ENCODE data around the gene CCL7.

CCL7 gene

DNA sequence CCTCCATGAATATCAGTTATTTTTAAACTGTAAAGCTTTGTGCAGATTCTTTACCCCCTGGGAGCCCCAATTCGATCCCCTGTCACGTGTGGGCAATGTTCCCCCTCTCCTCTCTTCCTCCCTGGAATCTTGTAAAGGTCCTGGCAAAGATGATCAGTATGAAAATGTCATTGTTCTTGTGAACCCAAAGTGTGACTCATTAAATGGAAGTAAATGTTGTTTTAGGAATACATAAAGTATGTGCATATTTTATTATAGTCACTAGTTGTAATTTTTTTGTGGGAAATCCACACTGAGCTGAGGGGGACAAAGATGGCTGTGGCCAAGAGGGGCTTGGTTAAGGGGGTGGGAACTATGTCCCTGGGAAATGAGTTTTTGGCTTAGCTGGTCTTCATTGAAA lies 17.9 kb downstream of the CCL7 start:
- no peak for DNase-seq (ENCODE audit: low read depth in 2 of 2)

DNA sequence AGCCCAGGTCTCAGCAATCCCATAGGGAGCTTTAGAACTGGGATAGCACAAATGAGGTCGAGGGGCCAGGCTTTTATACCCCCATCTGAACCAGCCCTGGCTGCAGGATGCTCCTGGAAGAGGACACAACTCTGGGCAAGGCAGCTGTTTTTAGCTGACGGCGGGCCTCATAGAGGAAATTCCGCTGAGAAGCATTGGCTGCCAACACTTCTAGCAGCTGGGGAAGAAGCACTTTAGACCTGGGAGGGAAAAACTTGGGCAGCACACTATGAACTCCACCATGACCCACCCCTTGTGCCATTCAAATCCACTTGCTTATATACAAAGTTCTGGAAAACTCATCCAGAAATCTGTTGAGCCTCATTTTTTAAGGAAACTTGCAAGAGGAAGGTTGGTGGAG lies 20.6 kb downstream of the CCL7 start:
- no peak for DNase-seq (ENCODE audit: low read depth in 2 of 2)

DNA sequence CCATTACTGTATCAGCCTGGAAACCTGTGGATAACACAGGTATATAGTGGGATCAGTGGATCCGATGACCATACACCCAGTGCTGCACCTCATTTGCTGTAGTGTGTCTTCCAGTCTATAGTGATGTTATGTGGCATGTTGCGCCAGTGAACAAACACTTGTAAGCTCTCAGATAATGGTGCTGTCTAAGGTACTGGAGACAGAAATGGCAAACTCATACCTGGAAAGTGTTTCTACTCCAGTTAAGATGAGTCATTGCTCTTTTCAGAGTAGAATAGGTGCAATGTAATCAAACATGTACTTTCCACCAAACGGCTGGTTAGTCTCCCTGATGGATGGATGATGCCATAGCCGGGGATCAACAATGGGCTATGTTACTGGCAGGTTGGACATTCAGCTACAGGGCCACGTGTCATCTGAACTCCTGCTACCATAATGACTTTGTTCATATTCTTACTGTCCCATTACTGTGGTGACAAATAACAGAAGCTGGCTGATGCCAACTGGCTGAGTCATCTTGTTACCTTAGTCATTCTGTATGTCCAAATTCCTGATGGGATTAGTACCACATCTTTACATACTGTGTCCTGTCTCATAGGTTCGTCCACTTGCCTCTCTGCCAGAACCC lies 21.8 kb downstream of the CCL7 start:
- no peak for DNase-seq (ENCODE audit: low read depth in 2 of 2)

DNA sequence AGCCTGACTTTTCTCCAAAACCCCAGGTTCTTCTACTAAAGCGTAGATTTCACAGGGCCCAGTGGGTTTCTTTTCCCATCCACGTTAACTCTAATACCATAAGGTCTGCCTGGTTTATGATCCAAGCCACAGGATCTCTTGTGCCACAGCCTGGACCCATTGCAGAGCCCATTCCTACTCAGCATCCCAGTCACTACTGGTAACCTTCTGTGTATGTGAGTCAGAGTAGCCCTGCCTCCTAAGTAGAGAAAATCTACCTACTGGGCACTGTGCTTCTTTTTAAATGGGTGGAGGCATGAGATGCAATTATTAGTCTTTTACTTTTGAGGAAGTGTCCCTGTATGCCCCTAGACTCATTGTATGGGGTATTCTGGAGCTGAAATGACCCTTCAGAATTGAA lies 29.0 kb downstream of the CCL7 start:
- no peak for DNase-seq (ENCODE audit: low read depth in 2 of 2)

DNA sequence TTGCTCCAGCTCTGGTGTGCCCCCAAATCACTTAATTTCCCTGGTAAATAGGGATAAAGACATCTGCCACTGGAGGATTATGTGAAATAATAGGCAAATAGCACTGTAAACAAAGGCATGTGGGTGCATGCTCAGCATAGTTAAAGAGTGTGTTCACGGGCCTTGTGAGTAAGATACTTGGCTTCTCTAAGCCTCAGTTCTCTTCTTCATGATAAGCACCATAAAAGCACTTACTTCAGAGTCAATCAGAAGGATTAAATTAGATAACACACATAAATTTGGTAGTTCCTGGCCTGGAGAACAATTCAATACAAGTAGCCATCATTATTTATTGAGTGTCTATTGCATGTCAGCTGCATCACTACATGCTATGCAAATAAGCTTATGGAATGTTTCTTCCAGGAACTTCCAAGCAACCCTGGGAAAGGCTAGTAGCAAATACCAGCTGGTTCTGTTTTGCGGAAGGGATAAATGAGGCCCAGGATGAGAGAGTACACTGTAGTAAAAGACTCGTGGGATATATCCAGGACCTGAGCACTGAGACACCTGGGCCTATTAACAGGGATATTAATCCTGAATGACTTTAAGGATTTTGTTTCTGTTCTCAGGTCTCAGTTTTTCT lies 30.0 kb downstream of the CCL7 start:
- DNase-seq (ENCODE audit: low read depth in 2 of 2), result peak; percentile 52 to 56

DNA sequence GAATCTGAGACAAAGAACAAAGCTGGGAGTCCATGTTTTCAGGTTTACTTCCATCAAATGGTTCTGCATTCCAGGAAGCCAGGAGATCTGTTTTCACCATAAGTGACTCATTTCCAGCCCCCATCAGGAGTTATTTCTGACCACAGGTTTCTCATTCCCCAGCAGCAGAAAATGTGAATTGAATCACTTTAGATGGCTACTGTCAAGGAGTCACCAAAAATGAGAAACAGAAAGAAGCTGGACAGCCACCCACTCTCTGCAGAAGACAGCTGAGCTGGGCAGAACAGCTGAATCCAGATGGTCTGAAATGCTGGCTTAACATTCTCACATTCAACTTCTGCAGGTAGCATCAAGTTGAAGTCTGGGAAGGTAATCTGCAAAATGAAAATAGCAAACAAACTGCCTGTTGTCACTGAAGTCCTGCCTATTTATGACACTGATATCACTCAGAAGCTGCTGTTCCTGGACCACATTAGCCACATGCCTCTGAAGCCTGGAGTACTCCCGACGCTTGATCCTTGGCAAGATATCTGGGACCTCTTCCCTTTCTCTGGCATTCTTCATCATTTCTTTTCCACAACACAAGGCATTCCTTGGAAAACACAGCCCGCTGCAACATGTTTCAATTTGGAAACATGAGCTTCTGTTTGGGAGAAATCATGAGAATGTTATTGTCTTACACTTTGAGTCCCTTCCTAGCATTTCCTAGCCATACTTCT lies 30.8 kb downstream of the CCL7 start:
- DNase-seq (ENCODE audit: low read depth in 2 of 2), result peak; percentile 57 to 58

DNA sequence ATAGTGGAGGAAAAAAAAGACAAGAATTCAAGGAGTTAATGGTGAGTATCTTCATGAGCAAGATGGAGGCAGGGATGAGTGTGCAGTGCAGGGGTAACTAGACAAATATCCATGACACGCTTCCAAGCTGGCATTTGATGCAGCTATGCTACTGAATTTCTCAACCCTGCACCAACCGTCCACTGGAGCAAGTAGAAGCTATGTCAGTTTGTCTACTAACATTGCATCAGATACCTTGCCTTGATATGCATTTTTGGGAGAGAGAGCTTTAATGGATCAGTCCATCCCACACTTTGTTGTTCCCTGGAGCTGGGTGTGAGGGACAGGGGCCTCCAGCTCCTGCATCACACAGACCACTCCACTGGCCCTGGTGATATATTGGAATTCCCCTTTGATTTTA lies 32.0 kb downstream of the CCL7 start:
- no peak for DNase-seq (ENCODE audit: low read depth in 2 of 2)

DNA sequence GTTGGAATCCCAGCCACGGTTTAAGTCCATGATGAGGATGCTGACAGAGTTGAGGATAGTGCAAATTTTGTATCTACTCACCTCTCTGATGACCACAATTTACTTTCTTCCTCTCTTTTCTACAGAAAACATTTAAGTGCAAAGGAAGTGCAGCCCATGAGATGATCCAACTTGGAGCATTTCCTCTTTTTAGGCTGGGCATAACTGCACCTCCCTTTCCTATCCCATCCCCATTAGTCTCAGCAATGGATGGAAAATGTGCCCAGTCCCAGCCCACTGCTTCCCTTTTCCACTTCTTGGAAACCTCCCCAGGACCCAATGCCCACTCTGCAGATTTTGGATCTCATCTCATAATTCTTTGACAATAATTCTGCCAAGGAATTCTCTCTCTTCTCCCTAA lies 32.6 kb downstream of the CCL7 start:
- no peak for DNase-seq (ENCODE audit: low read depth in 2 of 2)

DNA sequence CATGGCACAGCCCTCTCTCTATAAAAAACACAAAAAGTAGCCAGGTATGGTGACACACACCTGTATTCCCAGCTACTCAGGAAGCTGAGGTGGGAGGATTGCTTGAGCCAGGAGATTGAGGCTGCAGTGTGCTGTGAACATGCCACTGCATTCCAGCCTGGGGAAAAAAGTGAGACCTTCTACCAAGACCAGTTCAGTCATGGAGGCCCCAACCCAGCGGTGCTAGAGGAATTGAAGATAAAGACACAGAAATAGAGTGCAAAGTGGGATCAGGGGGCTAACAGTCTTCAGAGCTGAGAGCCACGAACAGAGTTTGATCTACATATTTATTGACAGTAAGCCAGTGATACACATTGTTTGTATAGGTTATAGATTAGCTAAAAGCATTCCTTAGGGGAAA lies 33.6 kb downstream of the CCL7 start:
- no peak for DNase-seq (ENCODE audit: low read depth in 2 of 2)

DNA sequence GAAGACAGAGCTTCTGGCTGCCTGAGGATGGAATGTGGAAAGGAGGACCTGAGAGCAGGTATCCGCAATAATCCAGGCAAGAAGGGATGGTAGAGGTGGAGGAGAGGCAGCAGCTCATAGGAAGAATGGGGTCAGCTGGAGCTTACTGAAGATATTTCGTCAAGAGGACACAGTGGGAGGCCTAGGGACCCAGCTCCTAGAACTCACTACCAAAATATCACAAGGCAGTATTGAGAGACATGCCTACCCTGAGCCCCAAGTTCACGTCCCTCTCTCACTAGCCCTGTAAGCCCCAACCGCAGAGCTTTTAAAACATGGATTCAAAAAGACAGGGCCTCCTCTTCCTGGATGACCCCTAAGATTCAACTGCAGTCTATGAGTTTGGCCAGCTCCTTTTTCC lies 35.0 kb downstream of the CCL7 start:
- no peak for DNase-seq (ENCODE audit: low read depth in 2 of 2)

DNA sequence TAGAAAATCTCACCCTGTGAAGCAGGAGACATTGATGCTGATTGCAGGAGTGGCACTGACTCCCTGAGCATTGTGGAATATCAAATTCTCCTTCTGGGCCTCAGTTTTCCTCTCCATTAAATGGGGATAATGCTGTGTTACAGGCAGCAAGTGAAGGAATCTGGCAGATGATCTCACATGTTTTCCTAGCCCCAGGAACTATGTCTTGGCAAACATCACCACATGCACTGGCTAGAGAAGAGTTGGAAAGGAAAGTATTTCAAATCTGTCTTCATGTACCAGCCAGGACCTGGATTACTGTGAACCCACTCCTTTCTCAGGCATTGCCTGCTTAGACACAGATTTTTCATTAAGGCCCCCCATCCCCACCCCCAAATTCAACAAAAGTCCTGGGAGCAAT lies 35.6 kb downstream of the CCL7 start:
- DNase-seq (ENCODE audit: low read depth in 2 of 2), result no peak

DNA sequence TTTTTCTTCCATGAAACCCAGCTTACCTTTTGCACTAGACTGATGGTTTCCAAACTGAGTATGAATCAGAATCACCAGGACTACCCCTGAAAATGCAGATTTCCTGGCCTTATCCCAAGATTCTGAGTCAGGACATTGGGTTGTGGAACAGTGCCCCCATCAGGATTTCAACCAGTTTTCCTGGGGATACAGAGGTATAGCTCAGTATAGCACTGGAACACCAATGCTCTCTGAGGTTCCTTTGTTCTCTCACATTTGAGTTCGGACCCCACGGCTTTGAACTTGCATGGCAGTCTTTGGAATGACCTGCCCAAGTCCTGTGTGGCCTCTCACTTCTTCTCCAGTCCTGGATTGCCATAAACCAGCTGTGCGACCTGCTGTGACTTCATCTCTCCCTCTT lies 36.4 kb downstream of the CCL7 start:
- peak; percentile 42 to 59 for DNase-seq (ENCODE audit: low read depth in 2 of 2)

DNA sequence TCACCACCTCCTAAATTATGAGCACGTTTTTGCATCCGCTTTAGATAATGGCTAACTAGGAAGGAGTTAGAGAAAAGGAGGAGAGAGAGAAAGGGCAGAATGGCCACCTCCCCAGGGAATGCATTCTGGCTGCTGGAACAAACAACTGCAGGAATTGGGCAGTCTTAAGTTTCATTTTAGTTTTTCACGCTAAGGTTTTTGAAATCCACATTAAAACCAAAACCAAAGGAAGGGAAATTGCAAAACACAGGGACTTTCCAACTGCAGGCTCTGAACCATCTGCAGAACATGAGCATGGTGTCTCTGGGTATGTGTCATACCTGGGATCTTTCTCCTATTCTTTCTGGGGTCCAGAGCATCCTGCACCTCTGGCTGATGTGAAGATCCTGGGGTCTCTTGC lies 37.1 kb downstream of the CCL7 start:
- peak in 1 of 2 experiments; percentile 23 for DNase-seq (ENCODE audit: low read depth in 2 of 2)

DNA sequence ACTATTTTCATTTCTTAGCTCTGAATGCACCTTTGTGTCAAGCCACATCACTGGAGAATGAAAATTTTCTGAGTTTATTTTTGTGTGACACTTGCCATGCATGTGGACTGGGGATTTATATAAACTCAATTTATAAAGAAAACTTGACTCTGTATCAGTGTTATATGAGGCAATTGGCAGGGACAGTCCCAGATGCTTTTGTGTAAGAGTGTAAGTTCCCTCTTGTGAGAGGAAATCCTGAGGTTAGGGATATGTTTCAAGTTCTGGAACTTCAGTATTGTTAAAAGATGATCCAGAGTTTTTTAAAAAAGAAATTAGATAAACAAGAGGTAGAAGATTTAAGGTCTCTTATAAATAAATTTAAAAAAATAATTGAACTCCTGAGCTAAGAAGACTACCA lies 38.4 kb downstream of the CCL7 start:
- no peak for DNase-seq (ENCODE audit: low read depth in 2 of 2)

DNA sequence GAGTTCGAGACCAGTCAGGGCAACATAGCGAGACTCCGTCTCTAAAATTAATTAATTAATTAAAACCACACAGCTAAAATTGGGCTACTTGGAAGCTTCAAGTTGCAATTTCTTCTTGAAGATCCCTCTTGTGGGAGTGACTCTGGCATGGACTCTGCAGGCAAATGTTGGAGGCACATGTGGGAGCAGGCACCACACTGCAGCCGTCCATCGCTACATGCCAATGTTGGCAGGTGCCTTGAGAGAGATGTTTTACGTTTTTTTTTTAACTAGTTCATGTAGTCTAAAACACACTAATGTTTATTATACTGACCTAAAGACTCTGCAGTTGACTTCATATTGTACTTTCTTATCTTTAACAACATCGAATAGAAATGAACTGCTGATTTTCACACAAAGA lies 41.3 kb downstream of the CCL7 start:
- no peak for DNase-seq (ENCODE audit: low read depth in 2 of 2)

DNA sequence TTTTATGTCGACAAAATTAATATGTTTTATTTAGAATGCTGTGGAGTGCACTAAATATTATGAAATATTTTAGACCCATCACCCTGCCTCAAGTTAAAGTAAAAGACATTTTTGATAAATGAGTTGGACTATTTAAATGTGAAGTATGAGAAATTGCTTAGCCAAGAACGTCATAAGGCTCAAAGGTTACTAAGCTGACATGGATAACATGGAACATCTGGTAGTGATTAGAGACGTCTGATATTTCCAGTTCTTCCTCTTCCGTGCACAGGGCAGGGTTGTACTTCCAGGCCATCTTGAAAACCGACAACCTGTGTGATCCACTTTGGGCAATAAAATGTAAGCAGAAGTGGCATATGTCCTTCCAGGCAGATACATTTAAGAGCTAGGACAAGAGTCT lies 42.1 kb downstream of the CCL7 start:
- peak; percentile 79 to 81 for DNase-seq (ENCODE audit: low read depth in 2 of 2)

DNA sequence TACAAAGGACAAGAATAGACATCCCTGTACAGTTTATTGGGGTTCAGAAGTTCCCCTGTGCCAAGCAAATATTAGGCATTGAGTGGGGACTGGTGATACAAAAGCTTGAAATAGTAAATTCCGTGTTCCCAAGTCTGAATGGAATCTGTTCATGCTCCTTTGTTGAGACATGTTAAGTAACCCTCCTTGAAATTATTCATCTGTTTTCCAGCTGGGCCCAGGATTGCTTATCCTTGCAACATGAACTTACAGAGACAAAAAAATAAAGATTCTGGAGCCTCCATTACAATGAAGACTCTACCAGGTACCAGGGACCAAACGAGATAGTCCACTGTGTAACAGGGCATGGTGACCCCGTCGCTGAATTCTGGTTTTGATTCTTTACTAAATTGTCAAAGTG lies 43.1 kb downstream of the CCL7 start:
- peak in 1 of 2 experiments; percentile 44 for DNase-seq (ENCODE audit: low read depth in 2 of 2)

DNA sequence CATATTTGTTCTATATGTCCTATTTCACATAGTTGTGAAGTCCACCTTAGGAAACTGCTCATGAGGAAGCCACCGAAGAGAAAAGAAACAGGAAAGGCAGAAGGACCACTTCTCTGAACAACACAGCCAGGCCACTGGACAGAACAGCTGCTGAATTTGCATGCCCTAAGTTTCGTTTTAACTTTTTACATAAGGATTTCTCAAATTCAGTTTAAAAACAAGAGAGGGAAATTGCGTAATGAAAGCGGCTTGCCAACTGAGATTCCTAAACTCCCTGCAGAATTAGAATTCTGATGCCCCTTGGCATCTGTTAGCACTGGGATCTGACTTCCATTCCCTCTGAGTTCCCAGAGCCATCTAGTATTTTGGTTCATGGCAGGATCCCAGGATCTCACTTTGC lies 44.3 kb downstream of the CCL7 start:
- DNase-seq (ENCODE audit: low read depth in 2 of 2), result peak in 1 of 2 experiments; percentile 44

DNA sequence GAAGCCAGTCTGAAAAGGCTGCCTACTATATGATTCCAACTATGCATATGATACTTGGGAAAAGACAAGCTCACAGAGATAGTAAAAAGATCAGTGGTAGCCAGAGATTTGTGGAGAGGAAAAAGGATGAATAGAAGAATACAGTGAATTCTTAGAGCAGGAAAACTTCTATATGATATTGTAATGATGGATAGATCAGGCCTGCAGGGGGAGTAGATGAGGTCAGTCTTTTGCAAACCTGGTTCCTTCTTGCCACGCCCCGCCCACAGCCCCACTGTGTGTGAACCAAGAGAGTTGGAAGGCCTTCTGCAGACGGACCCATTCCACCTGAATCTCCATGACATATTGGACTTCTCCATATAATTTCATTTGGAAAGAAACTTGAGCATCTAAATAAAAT lies 48.5 kb downstream of the CCL7 start:
- DNase-seq (ENCODE audit: low read depth in 2 of 2), result no peak

DNA sequence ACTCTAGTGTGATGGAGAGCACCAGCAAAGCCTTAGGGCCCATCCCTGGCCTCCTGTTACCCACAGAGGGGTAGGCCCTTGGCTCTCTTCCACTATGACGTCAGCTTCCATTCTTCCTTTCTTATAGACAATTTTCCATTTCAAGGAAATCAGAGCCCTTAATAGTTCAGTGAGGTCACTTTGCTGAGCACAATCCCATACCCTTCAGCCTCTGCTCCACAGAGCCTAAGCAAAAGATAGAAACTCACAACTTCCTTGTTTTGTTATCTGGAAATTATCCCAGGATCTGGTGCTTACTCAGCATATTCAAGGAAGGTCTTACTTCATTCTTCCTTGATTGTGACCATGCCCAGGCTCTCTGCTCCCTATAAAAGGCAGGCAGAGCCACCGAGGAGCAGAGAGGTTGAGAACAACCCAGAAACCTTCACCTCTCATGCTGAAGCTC lies 49.0 kb downstream of the CCL7 start, which contains the start of gene CCL8:
CCL8 (plus strand) TSS at position 397 of the 445 bp plus-strand sequence. CDS start 67 bp downstream, outside the sequence.
- no peak for DNase-seq (ENCODE audit: low read depth in 2 of 2)

Measured in fibroblast of skin of left quadriceps (primary cell).